ENCODE measurements around the gene ZNF230.

DNA sequence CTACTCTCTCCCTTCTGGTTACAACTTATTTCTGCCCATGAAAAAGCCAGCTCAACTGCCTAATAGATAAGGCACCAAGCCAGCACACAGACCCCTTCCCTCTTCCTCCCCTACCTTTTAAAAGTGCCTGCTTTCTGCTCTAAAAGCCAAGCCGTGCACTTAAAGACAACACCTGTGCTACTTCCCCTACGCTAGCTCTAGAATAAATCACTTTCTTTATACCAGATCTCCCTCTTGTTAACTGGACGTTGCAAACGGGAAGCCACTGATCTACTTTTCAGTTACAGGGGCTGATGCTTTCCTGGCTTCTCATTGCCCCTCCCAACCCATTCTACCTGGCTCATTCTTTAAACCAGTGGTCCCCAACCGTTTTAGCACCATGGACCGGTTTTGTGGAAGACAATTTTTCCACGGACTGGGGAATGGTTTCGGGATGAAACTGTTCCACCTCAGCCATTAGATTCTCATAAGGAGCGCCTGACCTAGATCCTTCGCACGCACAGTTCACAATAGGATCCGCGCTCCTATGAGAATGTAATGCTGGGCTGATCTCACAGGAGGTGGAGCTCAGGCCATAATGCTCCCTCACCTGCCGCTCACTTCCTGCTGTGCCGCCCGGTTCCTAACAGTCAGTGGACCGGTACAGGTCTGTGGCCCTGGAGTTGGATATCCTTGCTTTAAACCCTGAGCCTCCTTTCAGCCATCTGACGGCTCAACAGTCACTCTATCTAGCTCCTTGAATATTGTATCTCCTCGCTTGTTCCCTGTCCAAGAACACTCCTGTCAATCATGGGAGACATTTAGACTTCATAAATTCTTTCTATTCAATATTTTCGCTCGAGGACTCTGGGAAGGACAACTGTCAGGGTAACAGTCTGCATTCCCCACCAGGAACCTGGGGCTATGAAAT lies 48.2 kb downstream of the ZNF230 start:
- TF ChIP-seq, protein P1, sequence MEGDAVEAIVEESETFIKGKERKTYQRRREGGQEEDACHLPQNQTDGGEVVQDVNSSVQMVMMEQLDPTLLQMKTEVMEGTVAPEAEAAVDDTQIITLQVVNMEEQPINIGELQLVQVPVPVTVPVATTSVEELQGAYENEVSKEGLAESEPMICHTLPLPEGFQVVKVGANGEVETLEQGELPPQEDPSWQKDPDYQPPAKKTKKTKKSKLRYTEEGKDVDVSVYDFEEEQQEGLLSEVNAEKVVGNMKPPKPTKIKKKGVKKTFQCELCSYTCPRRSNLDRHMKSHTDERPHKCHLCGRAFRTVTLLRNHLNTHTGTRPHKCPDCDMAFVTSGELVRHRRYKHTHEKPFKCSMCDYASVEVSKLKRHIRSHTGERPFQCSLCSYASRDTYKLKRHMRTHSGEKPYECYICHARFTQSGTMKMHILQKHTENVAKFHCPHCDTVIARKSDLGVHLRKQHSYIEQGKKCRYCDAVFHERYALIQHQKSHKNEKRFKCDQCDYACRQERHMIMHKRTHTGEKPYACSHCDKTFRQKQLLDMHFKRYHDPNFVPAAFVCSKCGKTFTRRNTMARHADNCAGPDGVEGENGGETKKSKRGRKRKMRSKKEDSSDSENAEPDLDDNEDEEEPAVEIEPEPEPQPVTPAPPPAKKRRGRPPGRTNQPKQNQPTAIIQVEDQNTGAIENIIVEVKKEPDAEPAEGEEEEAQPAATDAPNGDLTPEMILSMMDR (IDR thresholded peaks at IDR 0.05; ENCODE audit: low read depth, low read length), result no peak
- TF ChIP-seq EZH2phosphoT487 (IDR thresholded peaks at IDR 0.05; ENCODE audit: low read depth), result no peak
